ENCODE results near the gene MTR. TPM values are rescaled to one million over a fixed set of nuclear protein-coding genes. Genes with fewer than 3 reads are reported as not detected.

The MTR gene
- total and polyA plus RNA-seq, 9 of the 15 experiments (the other 6 are each of a cell fraction or from before 2014, with no cell fraction given): 3.4 to 44.3 (median 20.3) TPM

DNA sequence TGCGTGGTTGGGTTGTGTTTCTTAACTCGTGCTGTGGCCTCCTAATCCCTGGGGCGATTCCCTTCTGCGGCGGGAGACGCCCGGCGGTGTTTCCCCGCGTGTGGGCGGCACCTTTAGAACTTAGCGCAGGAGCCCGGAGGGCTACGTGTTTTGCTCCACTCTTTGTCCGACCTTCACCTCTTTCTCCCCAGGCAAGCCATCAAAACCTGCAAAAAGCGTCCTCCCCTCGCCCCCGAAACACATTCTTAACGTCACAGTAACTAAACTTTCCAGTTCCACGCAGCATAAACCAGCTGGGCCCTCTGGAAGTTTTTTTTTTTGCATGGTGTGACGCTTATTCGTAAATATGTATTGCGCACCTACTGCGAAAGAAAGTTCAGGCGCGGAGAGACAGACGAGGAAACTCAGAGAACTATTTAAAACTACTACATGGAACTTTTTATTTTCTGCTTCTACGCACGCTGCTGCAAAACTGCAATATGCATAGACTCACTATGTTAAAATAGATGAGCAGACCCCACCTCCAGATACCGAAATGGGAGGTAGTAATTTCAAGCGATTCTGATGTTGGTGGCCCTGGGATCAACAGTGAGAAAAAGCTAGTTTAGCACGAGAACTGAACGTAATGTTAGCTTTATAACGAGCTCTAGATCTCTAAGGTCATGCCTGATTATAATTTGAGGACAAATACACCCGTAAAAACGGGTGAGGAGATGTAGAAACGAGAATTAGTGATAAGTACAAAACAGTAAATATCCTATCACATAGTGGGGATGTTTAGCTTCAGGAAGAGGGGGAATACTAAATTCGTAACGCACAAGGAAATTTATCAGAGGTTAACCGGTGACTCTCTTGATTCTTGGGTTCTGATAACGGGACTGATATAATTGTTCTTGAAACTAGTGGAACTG lies 920 bp downstream of the MTR start (continued):
- peak in 1 of 3 experiments; percentile 78; a peak in 1 of 6 replicates for TF ChIP-seq ZBTB11 (CRISPR knock-in tag; IDR thresholded peaks at IDR 0.05)
- no peak for TF ChIP-seq NR2F6 (CRISPR knock-in tag; IDR thresholded peaks at IDR 0.05)
- no peak for TF ChIP-seq RBM14 (IDR thresholded peaks at IDR 0.05; ENCODE audit: borderline replicate concordance, insufficient read depth, low read depth, low read length)
- TF ChIP-seq DEAF1 (CRISPR knock-in tag; IDR thresholded peaks at IDR 0.05): no peak
- TF ChIP-seq ZBED1 (IDR thresholded peaks at IDR 0.05): no peak
- no peak for TF ChIP-seq TAF15 (IDR thresholded peaks at IDR 0.05; ENCODE audit: low read depth, low read length)
- TF ChIP-seq GABPB2 (CRISPR knock-in tag; conservative IDR thresholded peaks at IDR 0.05): no peak
- TF ChIP-seq FOXJ2 (tag; IDR thresholded peaks at IDR 0.05): peak; percentile 47; the same call in 1 of the 2 replicates
- peak; percentile 61; the same call in 1 of the 2 replicates for TF ChIP-seq TFAP4 (CRISPR knock-in tag; IDR thresholded peaks at IDR 0.05; ENCODE audit: borderline replicate concordance)
- TF ChIP-seq KDM4B (IDR thresholded peaks at IDR 0.05; ENCODE audit: borderline replicate concordance in 2 of 2, low read depth in 1 of 2): no peak
- no peak for TF ChIP-seq E2F6 (IDR thresholded peaks at IDR 0.05; ENCODE audit: borderline replicate concordance in 1 of 2, extremely low read depth in 1 of 2, insufficient read depth in 1 of 2, insufficient read length in 1 of 2, low read depth in 1 of 2, low read length in 1 of 2, poor library complexity in 1 of 2, severe bottlenecking in 1 of 2)

Measured in K562 (cell line).